Kidney (tissue), 14 donors: ENCODE measurements around the gene TUNAR. TPM values are rescaled to one million over a fixed set of nuclear protein-coding genes. Genes with fewer than 3 reads are reported as not detected.

Source experiments
- DNase-seq, 5 donors: peaks; one replicate each; pipeline ENCODE4 v3.0.0-alpha.2; 2013 to 2020
- FAIRE-seq: peaks from 2 replicates; lab custom pipeline; 2012; peaks lifted over from hg19 to GRCh38; lab: Jason Lieb, UNC
- H3K27ac ChIP-seq, 2 donors: one replicate each; pipeline ENCODE4 v1.7.0; 2013; ENCODE audit warnings: low read depth in 2 of 2, low read length in 2 of 2, inconsistent platforms in 1 of 2
- H3K27me3 ChIP-seq: one replicate; pipeline ENCODE4 v1.7.1; 2013; ENCODE audit warnings: low read length, inconsistent platforms; ENCODE audit not compliant: control insufficient read depth, insufficient read depth
- H3K36me3 ChIP-seq, 3 donors: one replicate each; pipeline versions ENCODE4 v1.7.0 to v1.7.1; 2013; ENCODE audit warnings: low read length in 3 of 3, control low read depth in 1 of 3, inconsistent platforms in 1 of 3; ENCODE audit not compliant: insufficient read depth in 3 of 3, control insufficient read depth in 2 of 3
- H3K4me1 ChIP-seq, 3 donors: one replicate each; pipeline versions ENCODE4 v1.7.0 to v1.7.1; 2013; ENCODE audit warnings: low read length in 3 of 3, inconsistent platforms in 1 of 3, low read depth in 1 of 3; ENCODE audit not compliant: control insufficient read depth in 2 of 3, insufficient read depth in 2 of 3
- H3K4me3 ChIP-seq, 3 donors: one replicate each; pipeline versions ENCODE4 v1.7.0 to v1.8.1; 2013; ENCODE audit warnings: low read length in 3 of 3, control low read depth in 1 of 3, inconsistent platforms in 1 of 3
- H3K9ac ChIP-seq, 3 donors: one replicate each; pipeline versions ENCODE4 v1.7.0 to v1.7.1; 2013; ENCODE audit warnings: low read length in 3 of 3, control low read depth in 1 of 3, inconsistent platforms in 1 of 3
- H3K9me3 ChIP-seq, 3 donors: one replicate each; pipeline versions ENCODE4 v1.7.0 to v1.7.1; 2013; ENCODE audit warnings: low read length in 3 of 3, control low read depth in 1 of 3, inconsistent platforms in 1 of 3; ENCODE audit not compliant: control insufficient read depth in 2 of 3, insufficient read depth in 1 of 3
- CTCF ChIP-seq: IDR thresholded peaks from 3 replicates; pipeline ENCODE4 v1.5.1; 2012; ENCODE audit warnings: mild to moderate bottlenecking, moderate library complexity, borderline replicate concordance; ENCODE audit not compliant: insufficient read depth; ENCODE audit errors: extremely low read depth
- intact Hi-C: fragments of 100-400 bp; cut with DNase I; formaldehyde crosslinking; loops from one replicate; pipeline ENCODE4 v1.11.1; 2022
- polyA plus RNA-seq: library from polyadenylated mRNA; stranded (reverse); fragments of 350-450 nt; fragmentation: Illumina TruSeq; extraction: RNeasy Lipid Tissue Mini Kit (QIAGEN cat#74804); gene quantifications from one replicate; pipeline ENCODE4 v1.2.3, GENCODE V29; 2014; ENCODE audit warnings: low read depth, low replicate concordance; ENCODE audit not compliant: insufficient read depth
- total RNA-seq: library from RNA; stranded (reverse); fragmentation: NEBNext Ultra II Directional; extraction: Animal tissue kit (Norgen Biotek cat#: 25700); gene quantifications from one replicate; pipeline ENCODE4 v1.2.1, GENCODE V29; 2021
- donor health status: control.
- donor health status: control.
- donor health status: control.
- donor health status: control.
- donor health status: control.
- donor health status: DM: yes; HTN: yes; CAD: no.
- donor health status: Normal renal cell carcinoma (clear cell type).

The TUNAR gene
- total and polyA plus RNA-seq, 2 donors from 2014 or later = 0.82 TPM; not detected in 1

GRCh38 chr14:95891742-95892141 lies 15.1 kb downstream of the TUNAR start:
- Histone ChIP-seq H3K27me3 (no peaks in the 10 kb centered on the region), H3K4me3 (no peak overlapping the region), H3K9me3 (no peaks in the 10 kb centered on the region), H3K27ac (no peak overlapping the region), H3K36me3 (no peaks in the 10 kb centered on the region), H3K4me1 (no peaks in the 10 kb centered on the region), H3K9ac (no peak overlapping the region)
- DNase-seq (no peak), FAIRE-seq (no peak)
- intact Hi-C loops = no loop called here
- no peak for TF ChIP-seq CTCF

- FAIRE-seq = no peak
- no peak overlapping the region for H3K4me3 ChIP-seq
- no peak for DNase-seq
- intact Hi-C loops = no loop called here
- TF ChIP-seq CTCF = no peak
- H3K27ac ChIP-seq = no peak overlapping the region
- H3K4me1 ChIP-seq = no peaks in the 10 kb centered on the region
- no peaks in the 10 kb centered on the region for H3K27me3 ChIP-seq
- H3K9ac ChIP-seq = no peak overlapping the region
- no peaks in the 10 kb centered on the region for H3K9me3 ChIP-seq
- no peaks in the 10 kb centered on the region for H3K36me3 ChIP-seq
Observed at GRCh38 chr14:95892142-95892541, 15.5 kb downstream of the TUNAR start.

DNA sequence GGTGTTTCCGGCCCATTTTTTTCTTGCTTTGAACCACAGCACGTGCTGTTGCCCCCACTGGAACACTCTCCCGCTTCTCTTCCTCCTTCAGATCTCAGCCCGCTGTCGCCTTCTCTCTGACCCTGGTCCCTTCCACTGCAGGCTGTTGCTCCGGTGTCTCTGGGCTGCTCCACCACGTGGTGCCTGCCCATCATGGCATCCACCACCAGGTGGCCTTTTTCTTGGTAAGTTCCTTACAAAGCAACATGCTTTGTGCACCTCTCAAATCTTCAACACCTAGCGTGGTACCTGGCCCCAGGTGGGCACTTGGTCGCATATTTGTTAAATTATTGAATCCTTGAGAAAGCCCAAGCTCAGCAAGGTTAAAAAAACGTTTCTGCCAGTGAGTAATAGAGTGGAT lies 19.1 kb downstream of the TUNAR start:
- Histone ChIP-seq H3K4me3 (no peak overlapping the region), H3K27me3 (no peaks in the 10 kb centered on the region), H3K9ac (no peak overlapping the region), H3K36me3 (no peaks in the 10 kb centered on the region), H3K27ac (no peak overlapping the region), H3K9me3 (no peaks in the 10 kb centered on the region), H3K4me1 (no peaks in the 10 kb centered on the region)
- TF ChIP-seq CTCF = peak; percentile 12
- FAIRE-seq (no peak), DNase-seq (peak in 1 of 5 donors; percentile 18)
- intact Hi-C loops = no loop called here

GRCh38 chr14:95896498-95897135 lies 20.0 kb downstream of the TUNAR start:
- Histone ChIP-seq H3K4me1 (no peaks in the 10 kb centered on the region), H3K9me3 (no peaks in the 10 kb centered on the region), H3K27me3 (no peaks in the 10 kb centered on the region), H3K4me3 (no peak overlapping the region), H3K27ac (no peak overlapping the region), H3K9ac (no peak overlapping the region), H3K36me3 (no peaks in the 10 kb centered on the region)
- FAIRE-seq = no peak
- intact Hi-C loops = no loop called here
- no peak for DNase-seq
- TF ChIP-seq CTCF = no peak
